Fibroblast of skin of abdomen (primary cell): ENCODE measurements around the gene RASSF10. TPM values are rescaled to one million over a fixed set of nuclear protein-coding genes. Genes with fewer than 3 reads are reported as not detected.

Source experiments
- DNase-seq: peaks from one replicate; pipeline ENCODE4 v3.0.0-alpha.2; 2013
- polyA plus RNA-seq, 2 experiments: library from polyadenylated mRNA; unstranded; fragments of 120-200 nt; gene quantifications; one replicate each; pipeline ENCODE4 v1.2.1, GENCODE V29; 2013; ENCODE audit not compliant: insufficient read length in 2 of 2

Gene RASSF10
- polyA plus RNA-seq (2013, experiment 1 of 2; ENCODE audit: insufficient read length), result 0.05 TPM
- not detected for polyA plus RNA-seq (2013, experiment 2 of 2; ENCODE audit: insufficient read length)

- no peak for DNase-seq
Observed at GRCh38 chr11:13008625-13009475, at the start of gene RASSF10. Gene RASSF10 (plus strand): TSS chr11:13009316. CDS start chr11:13009577, 261 bp downstream.

GRCh38 chr11:12961615-12962014 lies 47.5 kb upstream of the RASSF10 start:
- DNase-seq, result peak; percentile 38

- DNase-seq, result no peak
Observed at GRCh38 chr11:12962306-12962705, 46.8 kb upstream of the RASSF10 start.

- DNase-seq, result no peak
Observed at GRCh38 chr11:12963051-12963450, 46.1 kb upstream of the RASSF10 start.

- DNase-seq, result peak; percentile 63
Observed at GRCh38 chr11:12963792-12964536, 45.2 kb upstream of the RASSF10 start.

- no peak for DNase-seq
Observed at GRCh38 chr11:12964650-12965049, 44.5 kb upstream of the RASSF10 start.

GRCh38 chr11:12966002-12966401 lies 43.1 kb upstream of the RASSF10 start:
- DNase-seq, result no peak

- no peak for DNase-seq
Observed at GRCh38 chr11:12968101-12968500, 41.0 kb upstream of the RASSF10 start.

GRCh38 chr11:12968826-12969225 lies 40.3 kb upstream of the RASSF10 start:
- DNase-seq, result no peak

- no peak for DNase-seq
Observed at GRCh38 chr11:12971955-12972354, 37.2 kb upstream of the RASSF10 start.

- no peak for DNase-seq
Observed at GRCh38 chr11:12973528-12974181, 35.5 kb upstream of the RASSF10 start.

GRCh38 chr11:12975195-12975594 lies 33.9 kb upstream of the RASSF10 start:
- no peak for DNase-seq

- no peak for DNase-seq
Observed at GRCh38 chr11:12979928-12980689, 29.0 kb upstream of the RASSF10 start.

GRCh38 chr11:12981676-12982522 lies 27.2 kb upstream of the RASSF10 start:
- no peak for DNase-seq

- no peak for DNase-seq
Observed at GRCh38 chr11:12983336-12983735, 25.8 kb upstream of the RASSF10 start.

GRCh38 chr11:12986194-12986898 lies 22.8 kb upstream of the RASSF10 start:
- no peak for DNase-seq

- DNase-seq, result no peak
Observed at GRCh38 chr11:12989428-12990161, 19.5 kb upstream of the RASSF10 start.

- DNase-seq, result no peak
Observed at GRCh38 chr11:12990162-12990480, 19.0 kb upstream of the RASSF10 start.

- DNase-seq, result no peak
Observed at GRCh38 chr11:12991426-12991825, 17.7 kb upstream of the RASSF10 start.

GRCh38 chr11:12993626-12994025 lies 15.5 kb upstream of the RASSF10 start:
- DNase-seq, result no peak
